Choroid plexus epithelial cell (primary cell): ENCODE measurements around the gene LY9.
A peak's percentile ranks its signal among the peaks of the same experiment; 100 is the strongest.
"Not testable (repeated sequence)": the region's sequence is repeated elsewhere in the genome, so short reads cannot be mapped to it uniquely, and the experiment has no call there.

ENCODE experiments used
- DNase-seq: peaks from one replicate; pipeline ENCODE4 v3.0.0-alpha.2; 2010; ENCODE audit warnings: low read depth
- H3K4me3 ChIP-seq: 2 replicates; pipeline ENCODE4 v1.5.1; 2011; ENCODE audit warnings: low read depth, mild to moderate bottlenecking, control low read depth, low read length, moderate library complexity
- TF ChIP-seq, protein P1 (sequence below): conservative IDR thresholded peaks from 2 replicates; pipeline ENCODE4 v1.5.1; 2011; ENCODE audit warnings: low read depth, mild to moderate bottlenecking, control low read depth, inconsistent platforms, low read length, moderate library complexity

Gene LY9

DNA sequence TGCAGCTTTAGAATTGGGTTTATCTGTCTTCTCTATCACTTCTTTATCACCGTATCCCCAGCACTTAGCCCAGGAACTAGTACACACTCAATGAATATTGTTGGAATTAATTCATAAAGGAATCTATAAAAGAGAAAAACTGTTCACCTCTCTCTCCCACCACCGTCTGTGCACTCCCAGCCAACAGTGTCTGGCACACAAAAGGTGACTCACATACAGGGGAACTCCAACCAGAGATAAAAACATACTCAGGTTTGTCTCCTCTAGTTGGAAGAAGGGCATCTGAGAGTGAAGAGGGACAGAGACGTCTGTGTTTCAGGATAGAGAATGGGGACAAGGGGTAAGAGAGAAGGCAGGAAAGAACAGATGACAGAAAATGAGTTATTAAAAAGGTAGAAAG, 79.0 kb downstream of the LY9 start:
- no peak overlapping the region for H3K4me3 ChIP-seq
- DNase-seq: peak; percentile 4
- TF ChIP-seq, protein P1, sequence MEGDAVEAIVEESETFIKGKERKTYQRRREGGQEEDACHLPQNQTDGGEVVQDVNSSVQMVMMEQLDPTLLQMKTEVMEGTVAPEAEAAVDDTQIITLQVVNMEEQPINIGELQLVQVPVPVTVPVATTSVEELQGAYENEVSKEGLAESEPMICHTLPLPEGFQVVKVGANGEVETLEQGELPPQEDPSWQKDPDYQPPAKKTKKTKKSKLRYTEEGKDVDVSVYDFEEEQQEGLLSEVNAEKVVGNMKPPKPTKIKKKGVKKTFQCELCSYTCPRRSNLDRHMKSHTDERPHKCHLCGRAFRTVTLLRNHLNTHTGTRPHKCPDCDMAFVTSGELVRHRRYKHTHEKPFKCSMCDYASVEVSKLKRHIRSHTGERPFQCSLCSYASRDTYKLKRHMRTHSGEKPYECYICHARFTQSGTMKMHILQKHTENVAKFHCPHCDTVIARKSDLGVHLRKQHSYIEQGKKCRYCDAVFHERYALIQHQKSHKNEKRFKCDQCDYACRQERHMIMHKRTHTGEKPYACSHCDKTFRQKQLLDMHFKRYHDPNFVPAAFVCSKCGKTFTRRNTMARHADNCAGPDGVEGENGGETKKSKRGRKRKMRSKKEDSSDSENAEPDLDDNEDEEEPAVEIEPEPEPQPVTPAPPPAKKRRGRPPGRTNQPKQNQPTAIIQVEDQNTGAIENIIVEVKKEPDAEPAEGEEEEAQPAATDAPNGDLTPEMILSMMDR: no peak

DNA sequence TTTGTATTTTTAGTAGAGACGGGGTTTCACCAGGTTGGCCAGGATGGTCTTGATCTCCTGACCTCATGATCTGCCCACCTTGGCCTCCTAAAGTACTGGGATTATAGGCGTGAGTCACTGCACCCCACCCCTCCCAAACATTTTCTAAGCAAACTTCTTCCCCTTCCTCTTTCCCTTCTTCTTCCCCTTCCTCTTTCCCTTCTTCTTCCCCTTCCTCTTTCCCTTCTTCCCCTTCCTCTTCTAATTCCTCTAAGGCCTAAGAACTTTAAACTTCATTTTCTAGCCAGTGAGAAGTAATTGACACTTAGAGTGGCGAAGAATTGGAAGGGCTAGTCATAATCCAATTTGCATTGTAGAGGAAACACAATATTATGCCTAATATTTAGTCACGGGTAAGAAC, 79.6 kb downstream of the LY9 start:
- DNase-seq, H3K4me3 ChIP-seq: not testable (repeated sequence)

DNA sequence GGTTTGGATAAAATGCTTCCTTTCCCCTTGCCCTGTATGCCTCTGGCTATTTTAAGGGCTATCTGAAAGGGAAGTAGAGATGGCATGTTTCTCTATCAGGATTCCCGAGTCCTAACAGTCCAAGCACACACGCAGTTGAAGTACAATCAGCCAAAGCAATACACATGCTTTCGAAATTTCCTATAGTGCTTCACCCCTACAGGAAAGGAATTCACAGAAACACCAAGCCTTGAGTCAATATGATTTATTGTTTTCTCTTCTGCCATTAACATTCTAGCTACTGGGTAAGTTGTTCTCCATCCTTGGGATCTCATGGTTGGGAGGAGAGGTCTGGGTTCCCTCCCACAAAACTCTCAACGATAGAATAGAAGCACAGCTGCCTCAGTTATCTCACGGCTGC, 80.3 kb downstream of the LY9 start:
- DNase-seq: no peak
- TF ChIP-seq, protein P1: no peak
- H3K4me3 ChIP-seq: no peak overlapping the region

DNA sequence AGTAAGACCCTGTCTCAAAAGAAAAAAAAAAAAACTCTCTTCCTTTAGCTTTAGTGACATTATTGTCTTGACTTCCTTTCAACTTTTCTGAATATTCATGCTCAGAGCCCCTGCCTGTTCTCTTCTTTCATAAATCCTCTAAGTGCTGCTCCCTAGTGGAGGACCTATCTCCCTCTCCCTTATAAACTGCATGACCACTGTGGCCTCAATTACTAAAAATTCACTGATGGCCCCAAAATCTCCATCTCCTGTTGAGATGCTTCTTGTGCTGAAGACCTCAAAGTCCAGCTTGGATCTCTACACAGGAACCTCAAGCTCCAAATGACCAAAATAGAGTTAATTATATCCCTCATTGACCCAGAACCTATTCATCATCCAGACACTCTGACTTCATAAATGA, 81.2 kb downstream of the LY9 start:
- no peak for DNase-seq
- no peak overlapping the region for H3K4me3 ChIP-seq
- TF ChIP-seq, protein P1: no peak
